NB4 (cell line): Measurements from ENCODE around the gene GOSR1.

ENCODE experiments used
- POLR2A ChIP-seq: IDR thresholded peaks from 2 replicates; pipeline ENCODE4 v1.6.1; 2011; ENCODE audit warnings: mild to moderate bottlenecking; ENCODE audit not compliant: insufficient read length; ENCODE audit errors: extremely low read depth
- TF ChIP-seq, protein P1 (sequence below): IDR thresholded peaks from one replicate; pipeline ENCODE4 v1.5.1; 2012; ENCODE audit warnings: low read depth, low read length

DNA sequence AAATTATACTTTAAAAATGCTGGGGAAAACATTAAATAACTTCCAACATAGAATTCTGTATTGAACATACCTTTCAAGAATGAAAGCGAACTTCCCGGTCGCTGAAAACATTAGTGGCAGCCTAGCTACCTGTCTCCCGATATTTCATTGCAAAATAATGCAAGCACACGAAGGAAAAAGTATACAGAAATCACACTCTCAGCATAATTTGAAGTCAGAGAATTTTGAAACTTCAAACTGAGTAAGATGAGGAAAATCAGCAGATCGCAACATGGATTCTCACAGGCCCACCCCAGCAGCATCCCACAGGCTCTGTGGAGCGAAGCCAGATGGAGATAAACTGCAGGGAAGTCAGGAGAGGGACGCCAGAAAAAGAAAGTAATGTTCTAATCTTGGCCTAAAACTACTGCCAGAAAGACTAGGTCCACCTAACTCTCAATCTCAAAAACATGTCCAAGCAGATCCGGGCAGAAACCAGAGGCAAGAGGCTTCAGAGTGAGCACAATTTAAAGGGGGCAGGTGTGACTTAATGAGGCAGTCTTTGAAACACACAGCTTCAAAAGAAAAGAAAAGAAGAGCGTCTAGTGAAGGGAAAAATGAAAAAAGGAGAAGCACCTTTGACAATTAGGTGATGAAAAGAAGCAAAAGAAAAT is 4.8 kb upstream of the GOSR1 start:
- TF ChIP-seq, protein P1, sequence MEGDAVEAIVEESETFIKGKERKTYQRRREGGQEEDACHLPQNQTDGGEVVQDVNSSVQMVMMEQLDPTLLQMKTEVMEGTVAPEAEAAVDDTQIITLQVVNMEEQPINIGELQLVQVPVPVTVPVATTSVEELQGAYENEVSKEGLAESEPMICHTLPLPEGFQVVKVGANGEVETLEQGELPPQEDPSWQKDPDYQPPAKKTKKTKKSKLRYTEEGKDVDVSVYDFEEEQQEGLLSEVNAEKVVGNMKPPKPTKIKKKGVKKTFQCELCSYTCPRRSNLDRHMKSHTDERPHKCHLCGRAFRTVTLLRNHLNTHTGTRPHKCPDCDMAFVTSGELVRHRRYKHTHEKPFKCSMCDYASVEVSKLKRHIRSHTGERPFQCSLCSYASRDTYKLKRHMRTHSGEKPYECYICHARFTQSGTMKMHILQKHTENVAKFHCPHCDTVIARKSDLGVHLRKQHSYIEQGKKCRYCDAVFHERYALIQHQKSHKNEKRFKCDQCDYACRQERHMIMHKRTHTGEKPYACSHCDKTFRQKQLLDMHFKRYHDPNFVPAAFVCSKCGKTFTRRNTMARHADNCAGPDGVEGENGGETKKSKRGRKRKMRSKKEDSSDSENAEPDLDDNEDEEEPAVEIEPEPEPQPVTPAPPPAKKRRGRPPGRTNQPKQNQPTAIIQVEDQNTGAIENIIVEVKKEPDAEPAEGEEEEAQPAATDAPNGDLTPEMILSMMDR: no peak
- no peak for TF ChIP-seq POLR2A
